Measurements from ENCODE around the gene UNC5B.
"Not testable (repeated sequence)": the region's sequence is repeated elsewhere in the genome, so short reads cannot be mapped to it uniquely, and the experiment has no call there.

Gene UNC5B

DNA sequence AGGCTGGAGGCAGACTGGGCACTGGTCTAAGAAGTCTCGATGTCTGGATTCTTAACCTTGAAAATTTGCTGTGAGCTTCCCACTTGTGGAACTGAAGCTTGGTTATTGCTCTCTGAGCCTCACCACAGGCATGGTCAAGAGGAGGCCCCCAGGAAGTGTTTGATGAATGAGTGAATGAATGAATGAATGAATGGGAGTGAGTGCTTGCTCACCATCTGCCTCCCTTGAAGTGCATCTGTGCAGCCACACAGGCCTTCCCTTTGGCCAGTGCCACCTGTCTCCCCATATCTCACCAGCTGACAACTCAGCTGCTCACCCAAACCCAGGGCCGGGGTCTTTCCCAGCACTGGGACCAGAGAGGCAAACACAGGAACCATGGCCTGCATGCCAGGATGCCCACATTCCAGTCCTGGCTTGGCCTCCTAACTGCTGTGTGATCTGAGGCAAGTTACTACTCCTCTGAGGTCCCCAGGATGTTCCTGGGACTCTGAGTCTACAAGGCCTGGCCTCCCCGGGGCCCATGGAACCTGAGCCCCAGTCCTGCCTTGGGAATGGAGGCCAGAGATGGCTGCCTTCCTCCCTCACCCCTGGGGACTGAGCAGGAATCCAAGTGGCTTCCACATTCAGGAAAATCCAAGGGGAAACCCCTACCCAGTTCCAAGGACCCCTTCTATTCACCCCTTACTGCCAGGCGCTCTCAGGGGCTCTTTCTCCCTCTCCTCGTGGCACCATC is 55.3 kb downstream of the UNC5B start:
- DNase-seq (ENCODE audit: low spot score): no peak

DNA sequence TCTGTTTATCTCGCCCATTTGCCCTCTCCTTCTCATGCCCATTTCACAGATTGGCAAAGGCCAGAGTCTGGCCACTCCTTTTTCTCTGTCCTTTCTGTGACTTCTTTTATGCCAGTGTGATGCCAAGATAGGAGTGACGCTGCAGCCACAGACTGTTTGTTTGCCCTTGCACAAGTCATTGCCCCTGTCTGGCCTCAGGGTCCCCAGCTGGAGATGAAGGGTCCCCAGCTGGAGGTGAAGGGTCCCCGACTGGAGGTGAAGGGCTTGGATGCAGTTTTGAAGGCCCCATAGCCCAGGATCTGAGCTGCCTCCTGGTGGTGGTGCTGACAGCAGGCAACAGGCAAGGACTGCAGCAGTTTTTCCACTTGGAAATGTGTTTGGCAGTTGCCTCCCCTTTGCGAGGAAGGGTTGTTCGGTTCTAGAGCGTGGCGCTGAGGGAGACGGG is 55.9 kb downstream of the UNC5B start:
- peak; percentile 74 for DNase-seq (ENCODE audit: low spot score)

DNA sequence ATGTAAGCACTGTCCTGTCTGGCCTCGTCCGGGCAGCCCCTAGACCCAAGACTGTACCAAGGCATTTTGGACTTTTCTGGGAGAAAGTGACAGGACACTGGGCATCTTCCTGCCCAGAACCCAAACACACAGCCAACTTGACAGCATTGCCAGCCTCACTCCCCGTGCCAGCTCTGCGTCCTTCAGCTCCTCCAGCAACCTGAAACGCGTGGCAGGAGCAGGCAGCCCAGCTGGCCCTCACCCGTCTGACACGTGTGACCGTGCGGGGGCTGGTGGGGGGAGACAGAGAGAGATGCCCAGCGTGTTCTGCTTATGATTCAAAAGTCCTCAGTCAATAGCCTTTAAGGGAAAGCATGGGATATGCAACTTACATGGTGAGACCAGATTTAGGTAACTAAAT is 56.4 kb downstream of the UNC5B start:
- peak; percentile 87 for DNase-seq (ENCODE audit: low spot score)

DNA sequence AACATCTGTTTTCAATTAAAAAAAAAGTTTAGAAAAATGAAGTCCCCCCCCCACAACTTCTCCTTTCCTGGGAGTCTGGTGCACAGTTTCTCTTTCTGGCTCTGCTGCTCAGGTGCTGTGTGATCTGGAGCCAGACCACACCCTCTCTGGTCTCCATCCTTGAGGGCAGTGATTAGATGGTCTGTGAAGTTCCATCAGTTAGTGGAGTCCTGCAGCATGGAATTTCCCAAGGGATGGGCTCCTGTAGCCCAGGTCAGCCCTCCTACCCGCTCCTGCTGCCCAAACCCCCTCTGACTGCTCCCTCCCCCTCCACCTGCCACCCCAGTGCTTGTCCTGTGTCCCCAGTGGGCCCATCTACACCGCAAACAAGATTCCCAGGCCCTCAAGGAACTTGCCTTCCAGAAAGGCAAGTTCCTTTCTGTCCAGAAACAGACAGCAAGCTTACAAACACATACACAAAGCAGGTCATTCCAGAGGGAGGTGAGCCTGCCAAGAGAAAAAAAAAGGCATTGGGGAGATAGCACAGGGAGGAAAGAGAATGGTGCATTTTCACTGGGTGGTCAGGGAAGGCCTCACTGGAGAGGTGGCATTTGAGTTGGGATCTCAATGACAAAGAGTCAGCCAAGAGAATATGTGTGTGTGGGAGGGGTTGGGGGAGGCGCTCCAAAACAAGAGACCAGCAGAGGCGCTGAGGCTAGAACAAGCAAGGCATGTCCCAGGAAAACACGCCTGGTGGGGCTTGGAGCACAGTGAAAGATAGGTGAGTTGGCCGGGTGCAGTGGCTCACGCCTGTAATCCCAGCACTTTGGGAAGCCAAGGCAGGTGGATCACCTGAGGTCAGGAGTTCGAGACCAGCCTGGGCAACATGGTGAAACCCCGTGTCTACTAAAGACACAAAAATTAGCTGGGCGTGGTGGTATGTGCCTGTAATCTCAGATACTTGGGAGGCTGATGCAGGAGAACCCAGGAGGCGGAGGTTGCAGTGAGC is 57.2 kb downstream of the UNC5B start:
- DNase-seq (ENCODE audit: low spot score): peak; percentile 52

DNA sequence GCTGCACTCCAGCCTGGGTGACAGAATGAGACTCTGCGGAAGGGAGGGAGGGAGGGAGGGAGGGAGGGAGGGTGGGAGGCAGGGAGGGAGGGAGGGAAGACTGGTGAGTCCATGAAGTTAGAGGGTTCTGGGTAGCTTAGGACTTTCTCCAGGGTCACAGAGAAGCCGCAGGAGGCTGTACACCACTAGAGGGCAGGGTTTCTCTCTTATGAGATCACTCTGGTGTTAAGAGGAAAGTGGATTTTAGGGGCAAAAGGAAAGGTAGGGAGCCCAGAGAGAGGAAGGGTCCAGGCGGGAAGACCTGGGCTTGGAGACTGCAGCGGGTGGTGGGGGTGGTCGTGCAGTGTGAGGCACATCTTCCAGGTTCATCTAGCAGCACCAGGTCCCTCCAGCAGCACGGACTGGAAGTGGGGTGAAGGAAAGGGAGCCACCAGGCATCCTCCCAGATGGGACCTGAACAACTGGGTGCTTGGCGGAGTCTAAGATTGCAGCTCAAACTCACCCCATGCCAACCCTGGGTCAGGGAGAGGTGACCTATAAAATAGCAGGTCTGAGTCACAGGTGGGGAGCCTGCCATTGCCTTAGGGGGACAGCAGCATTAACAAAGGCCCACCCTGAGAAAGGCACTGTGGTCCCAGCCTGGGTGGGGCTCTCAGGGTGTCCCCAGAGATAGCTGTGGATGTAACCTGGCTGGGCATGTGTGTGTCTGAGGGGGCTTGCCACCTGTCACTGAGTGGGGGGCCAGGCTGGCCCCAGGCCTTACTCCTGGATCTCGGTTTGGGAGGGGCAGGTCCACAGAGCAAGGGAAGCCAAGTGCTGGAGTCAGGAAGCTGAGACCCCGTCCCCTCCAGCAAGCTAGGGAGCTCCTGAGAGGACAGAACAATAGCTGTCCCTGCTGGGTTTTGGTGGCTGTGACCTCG is 58.2 kb downstream of the UNC5B start:
- peak; percentile 87 for DNase-seq (ENCODE audit: low spot score)

DNA sequence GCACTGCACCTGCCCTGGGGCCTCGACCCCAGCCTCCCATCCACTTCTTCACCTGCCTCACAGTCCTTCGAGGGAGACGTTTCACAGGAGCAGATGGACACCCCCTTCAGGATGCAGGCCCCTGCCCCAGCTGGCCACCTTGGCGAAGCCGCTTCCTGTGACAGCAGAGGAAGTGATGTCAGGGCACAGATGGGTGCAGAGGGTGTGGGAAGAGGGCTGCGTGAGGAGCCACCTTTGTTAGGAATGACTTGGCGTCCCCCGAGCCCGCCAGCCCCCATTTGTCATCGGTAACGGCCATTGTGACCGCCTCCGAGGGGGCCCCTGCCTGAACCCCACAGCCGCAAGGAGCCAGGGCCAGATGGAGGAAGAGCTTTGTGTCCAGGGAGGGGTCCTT is 59.3 kb downstream of the UNC5B start:
- DNase-seq (ENCODE audit: low spot score): no peak

DNA sequence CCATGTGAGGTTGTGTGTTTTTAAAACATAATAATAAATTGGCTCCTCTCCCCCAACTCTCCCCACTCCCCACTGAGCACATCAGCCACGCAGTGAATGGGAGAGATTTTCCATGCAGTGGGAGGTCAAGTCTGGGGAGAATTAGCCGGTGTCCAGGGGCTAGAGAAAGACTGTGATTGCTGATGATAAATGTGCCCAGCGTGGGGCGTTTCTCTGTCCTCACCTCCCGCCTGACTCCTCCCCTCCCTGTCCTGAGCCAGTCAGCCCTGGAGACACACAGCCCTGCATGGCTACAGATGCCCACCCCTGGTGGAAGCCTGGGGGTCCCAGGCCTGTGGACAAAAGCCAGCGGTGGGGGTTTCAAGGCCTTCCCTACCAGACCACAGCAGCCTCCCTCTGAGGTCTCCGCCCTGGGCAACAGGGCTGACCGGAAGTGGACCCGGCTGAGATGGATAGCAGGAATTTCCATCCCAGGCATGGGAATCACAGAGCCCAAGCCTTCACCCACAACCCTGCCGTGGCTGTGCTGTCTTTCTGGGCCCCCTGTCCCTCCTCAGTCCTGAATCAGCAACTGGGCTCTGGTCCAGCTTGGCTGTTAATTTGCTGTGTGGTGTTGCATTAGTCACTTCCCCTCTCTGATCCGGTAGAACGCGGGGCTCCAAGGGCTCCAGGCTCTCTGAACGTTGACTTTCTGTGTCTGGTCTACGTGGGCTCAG is 59.8 kb downstream of the UNC5B start:
- no peak for DNase-seq (ENCODE audit: low spot score)

DNA sequence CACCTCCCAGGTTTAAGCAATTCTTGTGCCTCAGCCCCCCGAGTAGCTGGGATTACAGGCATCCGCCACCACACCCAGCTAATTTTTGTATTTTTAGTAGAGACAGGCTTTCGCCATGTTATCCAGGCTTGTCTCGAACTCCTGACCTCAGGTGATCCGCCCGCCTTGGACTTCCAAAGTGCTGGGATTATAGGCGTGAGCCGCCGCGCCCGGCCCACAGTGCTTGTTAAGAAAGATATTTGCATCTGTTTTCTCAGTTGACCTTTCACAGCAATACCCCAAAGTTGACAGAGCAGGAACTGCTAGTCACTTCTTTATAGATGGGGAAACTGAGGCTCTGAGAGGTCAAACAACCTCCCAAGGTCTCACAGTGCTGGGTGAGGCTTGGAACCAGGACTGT is 60.6 kb downstream of the UNC5B start:
- DNase-seq (ENCODE audit: low spot score): not testable (repeated sequence)

DNA sequence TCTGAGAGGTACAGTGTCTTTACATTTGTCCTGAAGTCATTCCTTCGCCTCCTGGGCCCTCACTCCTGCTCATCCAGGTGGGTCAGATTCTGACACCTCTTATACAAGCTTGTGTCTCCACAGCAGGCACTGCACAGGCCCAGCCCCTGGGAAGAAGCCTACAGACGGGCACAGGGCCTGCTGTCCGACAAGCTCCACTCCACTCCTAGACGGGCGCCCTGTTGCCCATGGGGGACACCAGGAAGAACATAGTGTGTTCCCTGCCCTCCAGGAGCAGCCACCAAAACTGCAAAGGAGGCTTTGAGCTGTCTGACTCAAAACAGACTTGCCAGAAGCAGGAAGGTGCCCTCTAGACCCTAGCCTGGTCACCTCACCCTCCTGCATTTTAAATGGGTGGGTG is 61.1 kb downstream of the UNC5B start:
- no peak for DNase-seq (ENCODE audit: low spot score)

DNA sequence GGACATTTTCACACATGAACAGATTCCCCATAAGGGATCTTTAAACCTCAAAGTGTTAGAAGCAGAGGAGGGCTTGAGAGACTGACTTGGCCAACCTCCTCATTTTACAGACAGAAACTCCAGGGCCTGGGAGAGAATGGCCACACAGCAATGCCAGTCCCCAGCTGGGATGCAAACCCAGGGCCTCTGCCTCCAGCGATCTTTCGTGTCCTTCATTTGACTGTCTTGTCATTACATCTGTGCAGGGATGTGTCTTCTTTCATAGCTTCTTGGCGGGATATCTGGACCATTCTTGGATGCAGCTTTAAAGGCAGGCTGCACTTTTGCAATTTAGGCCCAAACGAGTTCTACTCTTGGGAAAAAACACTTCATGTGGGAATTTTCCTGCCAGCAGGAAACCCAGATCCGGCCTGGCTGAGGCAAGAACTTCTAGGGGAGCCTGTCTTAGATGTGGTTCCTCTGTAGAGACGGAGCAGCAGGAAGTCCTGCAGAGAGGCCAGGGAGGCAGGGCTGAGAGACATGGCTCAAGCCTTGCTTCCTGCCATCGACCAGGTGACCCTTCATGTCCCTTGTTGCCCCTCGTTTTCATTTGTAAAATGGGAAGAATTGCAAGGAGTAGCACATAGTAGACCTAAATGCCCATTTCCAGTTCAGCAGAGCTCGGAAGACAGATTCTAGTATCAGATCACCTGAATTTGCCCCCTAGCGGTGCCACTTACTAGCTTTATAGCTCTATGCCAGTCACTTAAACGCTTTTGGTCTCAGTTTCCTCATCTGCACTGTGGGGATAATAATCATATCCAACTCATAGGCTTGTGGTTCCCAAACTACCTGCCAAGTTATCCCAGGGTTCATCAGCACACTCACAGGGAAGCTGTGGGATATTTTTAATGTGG is 62.8 kb downstream of the UNC5B start:
- no peak for DNase-seq (ENCODE audit: low spot score)

DNA sequence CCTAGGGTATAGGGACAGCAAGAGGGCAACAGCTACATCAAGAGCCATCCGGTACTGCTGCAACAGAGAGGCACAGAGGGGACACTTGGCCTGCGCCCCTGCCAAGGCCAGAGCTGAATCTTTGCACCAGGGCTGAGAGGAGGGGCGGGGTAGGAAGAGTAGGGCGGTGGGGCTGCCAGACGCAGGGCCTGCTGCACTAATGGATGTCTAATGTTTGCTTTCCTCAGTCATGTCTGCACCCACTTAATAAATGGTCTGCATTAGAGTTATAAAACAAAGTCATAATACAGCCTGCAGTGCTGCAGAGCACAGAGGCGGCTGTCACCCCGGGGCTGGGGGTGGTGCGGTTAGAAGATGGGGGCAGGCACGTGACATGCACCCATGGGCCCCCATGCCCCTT is 64.5 kb downstream of the UNC5B start:
- DNase-seq (ENCODE audit: low spot score): no peak

DNA sequence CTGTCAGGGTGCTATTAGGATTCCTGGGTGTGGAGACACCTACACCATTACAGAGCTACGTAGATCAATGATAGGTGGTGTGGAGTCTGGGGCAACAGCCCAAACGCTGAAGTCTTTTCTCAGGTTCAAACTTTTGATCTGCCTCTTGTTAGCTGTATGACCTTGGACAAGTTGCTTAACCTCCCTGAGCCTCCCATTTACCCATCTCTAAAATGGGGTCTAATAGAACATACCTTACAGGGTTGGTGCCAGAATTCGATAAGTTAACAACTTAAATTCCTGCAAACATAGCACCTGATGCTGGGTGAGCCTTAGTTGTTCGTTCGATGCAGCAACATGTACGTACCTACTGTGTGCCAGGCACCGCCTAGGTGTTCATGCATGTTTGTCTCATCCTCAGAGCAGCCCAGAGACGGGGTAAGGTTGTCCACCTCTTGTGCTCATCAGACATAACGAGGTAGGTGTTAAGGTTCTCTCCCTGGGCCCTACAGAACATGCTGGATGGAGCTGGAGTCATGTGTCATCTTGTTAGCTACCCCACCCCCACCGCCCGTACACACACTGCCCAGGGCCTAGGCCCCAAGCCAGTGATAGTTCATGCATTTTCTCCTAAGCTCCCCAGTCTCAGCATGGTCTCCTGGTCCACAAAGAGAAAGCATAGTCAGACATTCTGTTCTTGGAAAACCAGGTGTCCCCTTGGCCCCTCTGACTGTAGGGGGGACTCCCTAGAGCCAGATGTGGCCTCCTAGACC is 65.7 kb downstream of the UNC5B start:
- no peak for DNase-seq (ENCODE audit: low spot score)

DNA sequence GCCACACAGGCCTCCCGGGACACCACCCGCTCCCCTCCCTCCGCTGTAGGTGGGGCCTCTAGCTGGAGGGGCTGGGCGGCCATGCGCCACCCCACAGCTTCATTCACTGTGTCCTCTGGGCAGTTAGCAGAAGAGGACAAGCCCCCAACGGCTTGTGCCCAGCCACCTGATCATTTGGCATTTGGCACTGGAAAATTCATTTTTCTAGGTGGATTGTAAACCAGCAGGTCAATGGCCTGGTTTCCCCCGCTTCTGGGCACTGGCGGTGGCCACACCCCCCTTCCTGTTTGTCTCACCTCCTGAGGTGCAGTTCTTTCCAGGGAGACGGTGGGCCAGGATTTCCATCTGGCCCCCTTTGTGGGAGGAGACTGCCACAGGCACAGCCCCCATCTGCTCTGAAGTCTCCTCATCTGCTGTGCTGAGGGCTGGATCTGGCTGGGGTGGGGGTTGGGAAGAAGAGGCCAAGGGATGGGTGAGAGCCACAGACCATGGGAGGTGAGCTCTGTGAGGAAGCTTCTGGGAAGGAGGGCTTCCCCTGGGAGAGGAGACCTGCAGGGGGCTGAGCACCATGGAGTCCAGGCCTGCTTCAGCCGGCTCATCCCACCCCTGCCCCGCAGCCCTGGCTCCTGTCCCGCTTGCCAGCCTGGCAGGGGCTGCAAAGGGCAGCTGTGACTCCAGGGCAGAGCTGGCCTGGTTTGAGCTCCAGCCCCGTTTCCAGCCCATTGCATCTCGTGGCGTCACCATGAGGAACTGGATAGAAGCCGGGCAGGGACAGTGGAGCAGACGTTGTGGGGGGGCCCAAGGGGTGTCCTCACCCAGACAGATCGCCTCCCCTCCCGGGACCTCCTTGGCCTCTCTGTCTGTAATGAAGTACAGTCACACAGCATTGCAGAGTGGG is 66.6 kb downstream of the UNC5B start:
- DNase-seq (ENCODE audit: low spot score): peak; percentile 60

DNA sequence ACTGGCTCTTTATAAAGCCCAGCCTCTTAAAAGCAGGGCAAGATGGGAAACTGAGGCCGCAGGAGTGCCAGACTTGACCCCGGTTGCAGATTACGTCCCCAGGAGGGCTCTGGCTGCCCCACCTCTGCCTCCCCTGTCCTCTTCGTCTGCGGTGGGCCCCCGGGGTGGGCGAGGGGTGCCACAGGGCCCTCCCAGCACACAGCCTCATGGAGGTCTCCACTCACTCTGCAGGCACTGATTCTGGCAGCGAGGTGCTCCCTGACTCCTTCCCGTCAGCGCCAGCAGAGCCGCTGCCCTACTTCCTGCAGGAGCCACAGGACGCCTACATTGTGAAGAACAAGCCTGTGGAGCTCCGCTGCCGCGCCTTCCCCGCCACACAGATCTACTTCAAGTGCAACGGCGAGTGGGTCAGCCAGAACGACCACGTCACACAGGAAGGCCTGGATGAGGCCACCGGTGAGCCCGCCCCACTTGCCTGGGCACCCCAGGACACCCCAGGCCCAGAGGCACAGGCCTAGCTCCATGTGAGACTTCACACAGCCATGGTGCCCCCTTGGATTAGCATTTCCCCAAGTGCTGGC is 67.3 kb downstream of the UNC5B start:
- peak; percentile 66 for DNase-seq (ENCODE audit: low spot score)

DNA sequence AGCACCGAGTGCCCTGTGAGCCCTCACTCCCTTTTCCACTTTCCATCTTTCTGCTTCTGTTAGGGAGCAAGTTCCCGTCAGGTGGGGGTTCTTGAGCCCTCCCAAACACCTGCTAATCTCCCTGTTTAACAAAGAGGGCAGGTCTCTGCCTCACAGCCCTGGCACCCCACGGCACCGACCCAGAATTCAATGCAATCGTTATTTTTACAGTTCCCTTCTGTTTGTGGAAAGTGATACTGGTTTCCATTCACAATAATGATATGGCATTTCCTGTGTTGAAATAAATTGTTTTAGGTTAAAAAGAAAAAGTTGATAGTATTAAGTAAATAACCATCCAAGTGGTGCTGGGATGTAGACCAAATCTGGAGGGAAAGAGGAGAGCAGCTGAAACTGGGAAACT is 67.8 kb downstream of the UNC5B start:
- DNase-seq (ENCODE audit: low spot score): no peak

DNA sequence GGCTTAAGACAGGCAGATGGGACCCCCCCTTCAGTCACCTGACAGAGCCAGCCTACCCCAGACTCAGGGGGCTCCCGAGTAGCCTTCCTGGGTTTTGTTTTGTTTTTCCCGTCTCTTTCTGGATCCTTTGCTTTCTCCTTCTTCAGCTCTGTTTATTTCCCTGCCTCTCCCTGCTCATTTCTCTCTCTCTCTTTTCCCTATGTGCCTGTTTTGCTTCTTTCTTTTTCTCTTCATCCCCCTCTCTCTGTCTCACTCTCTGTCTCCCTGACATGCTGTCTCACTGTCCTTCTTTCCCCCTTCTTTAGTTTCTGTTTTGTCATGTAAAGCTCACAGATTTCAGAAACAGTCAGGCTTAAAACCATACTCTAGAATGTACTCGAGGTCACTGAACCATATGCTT is 68.5 kb downstream of the UNC5B start:
- no peak for DNase-seq (ENCODE audit: low spot score)

DNA sequence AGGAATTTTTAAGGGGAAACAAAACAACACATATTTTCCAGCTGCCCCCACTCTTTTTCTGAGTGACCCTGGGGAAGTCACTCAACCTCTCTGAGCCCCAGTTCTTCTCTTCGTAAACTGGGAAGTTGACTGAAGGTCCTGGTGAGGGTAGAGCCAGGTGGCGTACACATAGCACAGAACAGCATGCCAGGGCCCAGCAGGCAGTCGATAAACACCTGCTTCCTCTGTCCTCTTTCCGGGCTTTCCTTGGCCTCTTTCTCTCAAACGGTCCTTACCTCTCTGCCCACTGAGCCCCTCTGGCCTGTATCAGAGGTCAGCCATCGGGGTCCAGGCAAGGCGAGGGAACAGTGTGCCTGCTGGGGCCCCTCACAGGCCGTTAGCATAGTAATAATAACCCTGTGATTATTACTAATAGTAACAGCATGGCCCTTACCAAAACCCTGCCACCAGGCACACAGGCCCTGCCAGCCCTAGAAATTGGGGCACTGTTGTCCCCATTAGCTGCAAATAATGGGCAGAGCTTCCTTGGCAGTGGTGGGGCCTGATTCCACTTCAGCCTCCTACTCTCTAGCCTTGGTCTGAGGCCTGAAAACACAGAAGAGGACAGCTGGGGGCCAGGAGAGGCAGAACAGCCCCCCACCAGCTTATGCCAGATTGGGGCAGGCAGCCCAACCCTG is 69.4 kb downstream of the UNC5B start:
- DNase-seq (ENCODE audit: low spot score): peak; percentile 84

DNA sequence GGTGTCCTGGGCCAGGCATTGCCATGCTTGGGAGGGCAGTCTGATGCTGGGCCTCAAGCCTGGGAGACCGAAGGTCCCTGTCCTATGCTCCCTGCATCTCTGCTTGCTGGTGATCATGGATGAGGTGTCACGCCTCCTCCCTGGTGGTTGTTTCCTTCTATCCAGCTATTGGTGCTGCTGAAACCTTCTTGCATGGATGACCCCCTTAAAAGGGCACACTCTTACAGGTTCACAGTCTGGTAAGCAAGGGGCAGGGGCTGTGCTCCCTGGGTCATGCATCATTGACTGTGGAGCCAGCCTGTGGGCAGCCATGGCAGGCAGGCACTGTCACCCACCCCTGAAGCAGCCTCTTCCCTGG is 69.9 kb downstream of the UNC5B start:
- DNase-seq (ENCODE audit: low spot score): no peak
